OCI-LY7 (cell line): ENCODE data around the gene IRF1. TPM values are rescaled to one million over a fixed set of nuclear protein-coding genes. Genes with fewer than 3 reads are reported as not detected.
A peak's percentile ranks its signal among the peaks of the same experiment; 100 is the strongest.

Experiments
- BruUV-seq: library from RNA; stranded (reverse); fragments of 400-500 nt; replicated peaks from 2 replicates; lab custom pipeline; 2021; lab: Mats Ljungman, UMichigan
- CTCF ChIA-PET: fragments of 300-600 bp; sonication (Branson Sonifier 250); formaldehyde crosslinking; loops from one replicate; lab custom pipeline; 2022; ENCODE audit warnings: antibody characterized with exemption; ENCODE audit not compliant: unreplicated experiment; lab: Charles Lee
- POLR2A ChIA-PET: fragments of 300-600 bp; sonication (Branson Sonifier 250); formaldehyde crosslinking; loops from one replicate; lab custom pipeline; 2022; ENCODE audit warnings: antibody characterized with exemption; lab: Charles Lee
- DNase-seq: peaks from one replicate; pipeline ENCODE4 v3.0.0-alpha.2; 2015; ENCODE audit warnings: low spot score
- H2AFZ ChIP-seq: fragments of 200-600 bp; sonication (generic), shearing (Covaris generic); 2 replicates; pipeline ENCODE4 v1.6.1; 2014; ENCODE audit warnings: mild to moderate bottlenecking, antibody characterized with exemption, low read length, moderate library complexity
- H3K27ac ChIP-seq: fragments of 200-600 bp; sonication (generic); 2 replicates; pipeline ENCODE4 v1.5.1; 2014; ENCODE audit warnings: mixed run types, low read depth, mild to moderate bottlenecking, moderate library complexity, low read length, inconsistent platforms; ENCODE audit not compliant: poor library complexity, severe bottlenecking
- H3K36me3 ChIP-seq: fragments of 200-600 bp; sonication (generic); 2 replicates; pipeline ENCODE4 v1.6.1; 2014; ENCODE audit warnings: mild to moderate bottlenecking, antibody characterized with exemption, low read length, moderate library complexity, mixed read lengths; ENCODE audit not compliant: insufficient read depth
- H3K4me1 ChIP-seq: fragments of 200-600 bp; sonication (generic); 2 replicates; pipeline ENCODE4 v1.5.1; 2014; ENCODE audit warnings: mild to moderate bottlenecking, low read length; ENCODE audit not compliant: insufficient read depth, poor library complexity, severe bottlenecking
- H3K4me2 ChIP-seq: fragments of 200-600 bp; sonication (generic); 2 replicates; pipeline ENCODE4 v1.6.1; 2014; ENCODE audit warnings: mild to moderate bottlenecking, low read length
- H3K4me3 ChIP-seq: fragments of 200-600 bp; sonication (generic); 2 replicates; pipeline ENCODE4 v1.5.1; 2014; ENCODE audit warnings: mild to moderate bottlenecking, low read depth, low read length; ENCODE audit not compliant: poor library complexity, severe bottlenecking
- H3K79me2 ChIP-seq: fragments of 200-600 bp; sonication (generic); 2 replicates; pipeline ENCODE4 v1.6.1; 2016; ENCODE audit warnings: low read depth, mild to moderate bottlenecking, low read length, moderate library complexity, mixed read lengths; ENCODE audit not compliant: insufficient read depth
- H3K9me2 ChIP-seq: fragments of 200-600 bp; sonication (generic); 2 replicates; pipeline ENCODE4 v1.6.1; 2016; ENCODE audit warnings: mild to moderate bottlenecking, low read length, mixed read lengths; ENCODE audit not compliant: insufficient read depth
- H3K9me3 ChIP-seq: fragments of 200-600 bp; sonication (generic); 2 replicates; pipeline ENCODE4 v1.6.1; 2014; ENCODE audit warnings: mild to moderate bottlenecking, mixed run types, low read length, mixed read lengths
- H4K20me1 ChIP-seq: fragments of 200-600 bp; sonication (generic); 2 replicates; pipeline ENCODE4 v1.6.1; 2014; ENCODE audit warnings: mild to moderate bottlenecking, antibody characterized with exemption, low read length, moderate library complexity, mixed read lengths; ENCODE audit not compliant: insufficient read depth
- CTCF ChIP-seq: fragments of 200-600 bp; sonication (generic); conservative IDR thresholded peaks from 2 replicates; pipeline ENCODE4 v1.5.1; 2014; ENCODE audit warnings: mild to moderate bottlenecking, antibody characterized with exemption, low read length, moderate library complexity, mixed read lengths
- EZH2phosphoT487 ChIP-seq: fragments of 200-600 bp; sonication (generic); IDR thresholded peaks from 2 replicates; pipeline ENCODE4 v1.6.1; 2018; ENCODE audit warnings: low read depth, borderline replicate concordance, mild to moderate bottlenecking, mixed run types, antibody characterized with exemption, low read length, moderate library complexity, mixed read lengths
- intact Hi-C: fragments of 100-400 bp; cut with micrococcal nuclease; formaldehyde crosslinking; loops from one replicate; pipeline ENCODE4 v1.10.0; 2022; ENCODE audit not compliant: unreplicated experiment
- total RNA-seq, 2 experiments: library from RNA; depleted of rRNA in 1 of 2; stranded (reverse); fragments of >200 nt in 1 of 2; shearing (Covaris generic) in 1 of 2; gene quantifications; 2 replicates each; pipeline ENCODE4 v1.2.3, GENCODE V29; 2014 to 2022

IRF1 gene
- total RNA-seq, 2 experiments from 2014 or later, result 24.8 to 39.4 TPM

- H3K4me2 ChIP-seq, result peak overlapping the region; percentile 79
- H3K9me3 ChIP-seq, result no peaks in the 10 kb centered on the region
- peak; percentile 70 for DNase-seq
- BruUV-seq, result no TSS peak
- peaks cover 52% of the 10 kb centered on the region for H3K4me1 ChIP-seq
- peaks cover 33% of the 10 kb centered on the region for H3K79me2 ChIP-seq
- no peaks in the 10 kb centered on the region for H3K9me2 ChIP-seq
- no peak for TF ChIP-seq EZH2phosphoT487
- TF ChIP-seq CTCF, result 0 out of 2 replicates have a peak, but pooled peaks have one; percentile 18
- peaks cover 39% of the 10 kb centered on the region for H3K36me3 ChIP-seq
- ChIA-PET CTCF (interaction anchor here (0.7 to 2.2 kb wide), 8 partner anchors 10 to 104 kb away, joined by 3 to 6 read pairs (median 4); no protein-coding TSS in a partner anchor), POLR2A (interaction anchor here (1.0 to 4.7 kb wide), 16 partner anchors 10 to 82 kb away, joined by 3 to 35 read pairs (median 7); no protein-coding TSS in a partner anchor)
- no peak overlapping the region for H2AFZ ChIP-seq
- peak overlapping the region; percentile 91 for H3K4me3 ChIP-seq
- intact Hi-C loops, result loop anchor here (1.0 to 10.0 kb wide), 5 partner anchors 23 to 1445 kb away; no protein-coding TSS in a partner anchor
- H4K20me1 ChIP-seq, result peaks cover 18% of the 10 kb centered on the region; the same call in 1 of the 2 replicates
- H3K27ac ChIP-seq, result peak overlapping the region; percentile 76
Observed at GRCh38 chr5:132489871-132490483, 596 bp downstream of the IRF1 start.

GRCh38 chr5:132489051-132489770, 1.4 kb downstream of the IRF1 start:
- peaks cover 46% of the 10 kb centered on the region for H3K36me3 ChIP-seq
- H4K20me1 ChIP-seq, result peaks cover 18% of the 10 kb centered on the region; the same call in 1 of the 2 replicates
- H3K27ac ChIP-seq, result peak overlapping the region; percentile 76
- no peaks in the 10 kb centered on the region for H3K9me2 ChIP-seq
- no peak overlapping the region for H2AFZ ChIP-seq
- BruUV-seq, result no TSS peak
- CTCF ChIA-PET, result interaction anchor here (0.7 to 2.2 kb wide), 5 partner anchors 9 to 69 kb away, joined by 4 to 6 read pairs (median 5); no protein-coding TSS in a partner anchor
- POLR2A ChIA-PET, result interaction anchor here (0.8 to 4.7 kb wide), 15 partner anchors 8 to 74 kb away, joined by 3 to 35 read pairs (median 5); no protein-coding TSS in a partner anchor
- peaks cover 44% of the 10 kb centered on the region for H3K4me1 ChIP-seq
- H3K9me3 ChIP-seq, result no peaks in the 10 kb centered on the region
- TF ChIP-seq CTCF (no peak), EZH2phosphoT487 (no peak)
- peak; percentile 58 for DNase-seq
- peak overlapping the region; percentile 91 for H3K4me3 ChIP-seq
- intact Hi-C loops, result no loop called here
- peak overlapping the region; percentile 79 for H3K4me2 ChIP-seq
- peaks cover 33% of the 10 kb centered on the region for H3K79me2 ChIP-seq
